HEK293 (cell line): ENCODE results near the gene UTRN.
A peak's percentile ranks its signal among the peaks of the same experiment; 100 is the strongest.

Experiments used
- FEZF1 ChIP-seq: fragments of 450-650 bp; formaldehyde crosslinking; IDR thresholded peaks from 2 replicates; pipeline ENCODE4 v1.5.1; 2016; ENCODE audit warnings: missing biosample characterization, missing genetic modification characterization
- GLIS1 ChIP-seq: fragments of 450-650 bp; formaldehyde crosslinking; IDR thresholded peaks from 2 replicates; pipeline ENCODE4 v1.5.1; 2016; ENCODE audit warnings: missing biosample characterization, missing genetic modification characterization
- GLIS2 ChIP-seq: fragments of 450-650 bp; formaldehyde crosslinking; IDR thresholded peaks from 2 replicates; pipeline ENCODE4 v1.5.1; 2016; ENCODE audit warnings: missing biosample characterization, missing genetic modification characterization
- HOXA7 ChIP-seq: sonication (generic); formaldehyde crosslinking; IDR thresholded peaks from 2 replicates; pipeline ENCODE4 v1.8.1; 2022; ENCODE audit warnings: missing genetic modification reagents, borderline replicate concordance
- KLF7 ChIP-seq: fragments of 450-650 bp; formaldehyde crosslinking; IDR thresholded peaks from 2 replicates; pipeline ENCODE4 v1.5.1; 2016; ENCODE audit warnings: missing biosample characterization, missing genetic modification characterization, borderline replicate concordance
- KLF8 ChIP-seq: fragments of 450-650 bp; formaldehyde crosslinking; IDR thresholded peaks from 2 replicates; pipeline ENCODE4 v1.5.1; 2016; ENCODE audit warnings: missing biosample characterization, missing genetic modification characterization
- KLF9 ChIP-seq: fragments of 450-650 bp; formaldehyde crosslinking; IDR thresholded peaks from 2 replicates; pipeline ENCODE4 v1.5.1; 2016; ENCODE audit warnings: missing biosample characterization, missing genetic modification characterization, low read depth
- MEIS1 ChIP-seq: sonication (generic); formaldehyde crosslinking; IDR thresholded peaks from 2 replicates; pipeline ENCODE4 v1.8.1; 2022; ENCODE audit warnings: missing genetic modification reagents, mild to moderate bottlenecking, borderline replicate concordance
- PRDM1 ChIP-seq: fragments of 450-650 bp; formaldehyde crosslinking; IDR thresholded peaks from 2 replicates; pipeline ENCODE4; 2016; ENCODE audit warnings: missing biosample characterization, missing genetic modification characterization
- SCRT1 ChIP-seq: fragments of 450-650 bp; formaldehyde crosslinking; IDR thresholded peaks from 2 replicates; pipeline ENCODE4 v1.5.1; 2016; ENCODE audit warnings: missing biosample characterization, missing genetic modification characterization, borderline replicate concordance
- SCRT2 ChIP-seq: fragments of 450-650 bp; formaldehyde crosslinking; IDR thresholded peaks from 2 replicates; pipeline ENCODE4 v1.5.1; 2016; ENCODE audit warnings: missing biosample characterization, missing genetic modification characterization
- ZBTB21 ChIP-seq: fragments of 450-650 bp; formaldehyde crosslinking; IDR thresholded peaks from 2 replicates; pipeline ENCODE4 v1.5.1; 2017; ENCODE audit warnings: missing biosample characterization, missing genetic modification characterization
- ZFP37 ChIP-seq: fragments of 450-650 bp; formaldehyde crosslinking; IDR thresholded peaks from 2 replicates; pipeline ENCODE4 v1.5.1; 2016; ENCODE audit warnings: missing biosample characterization, missing genetic modification characterization
- ZNF19 ChIP-seq: fragments of 450-650 bp; formaldehyde crosslinking; IDR thresholded peaks from 2 replicates; pipeline ENCODE4; 2016; ENCODE audit warnings: missing biosample characterization, missing genetic modification characterization, low read depth
- ZNF2 ChIP-seq: fragments of 450-650 bp; formaldehyde crosslinking; IDR thresholded peaks from 2 replicates; pipeline ENCODE4 v1.5.1; 2016; ENCODE audit warnings: missing biosample characterization, missing genetic modification characterization
- ZNF394 ChIP-seq: fragments of 450-650 bp; formaldehyde crosslinking; IDR thresholded peaks from 2 replicates; pipeline ENCODE4 v1.5.1; 2016; ENCODE audit warnings: missing biosample characterization, missing genetic modification characterization, mild to moderate bottlenecking, moderate library complexity, borderline replicate concordance
- ZNF473 ChIP-seq: fragments of 450-650 bp; formaldehyde crosslinking; IDR thresholded peaks from 2 replicates; pipeline ENCODE4 v1.5.1; 2017; ENCODE audit warnings: missing biosample characterization, missing genetic modification characterization
- ZNF514 ChIP-seq: fragments of 450-650 bp; formaldehyde crosslinking; IDR thresholded peaks from 2 replicates; pipeline ENCODE4 v1.5.1; 2016; ENCODE audit warnings: missing biosample characterization, missing genetic modification characterization
- ZNF548 ChIP-seq: fragments of 450-650 bp; formaldehyde crosslinking; IDR thresholded peaks from 2 replicates; pipeline ENCODE4 v1.5.1; 2016; ENCODE audit warnings: missing biosample characterization, missing genetic modification characterization
- ZNF660 ChIP-seq: fragments of 450-650 bp; IDR thresholded peaks from 2 replicates; pipeline ENCODE4 v1.5.1; 2018; ENCODE audit warnings: missing biosample characterization, mild to moderate bottlenecking, missing genetic modification characterization
- ZNF747 ChIP-seq: fragments of 450-650 bp; formaldehyde crosslinking; IDR thresholded peaks from 2 replicates; pipeline ENCODE4 v1.5.1; 2016; ENCODE audit warnings: missing biosample characterization, missing genetic modification characterization
- ZNF777 ChIP-seq: fragments of 450-650 bp; formaldehyde crosslinking; IDR thresholded peaks from 2 replicates; pipeline ENCODE4 v1.5.1; 2017; ENCODE audit warnings: missing biosample characterization, missing genetic modification characterization, borderline replicate concordance
- ZSCAN16 ChIP-seq: fragments of 450-650 bp; formaldehyde crosslinking; IDR thresholded peaks from 2 replicates; pipeline ENCODE4 v1.5.1; 2016; ENCODE audit warnings: missing biosample characterization, missing genetic modification characterization
- TF ChIP-seq, protein P1 (sequence below): fragments of 450-650 bp; formaldehyde crosslinking; IDR thresholded peaks from 2 replicates; pipeline ENCODE4 v1.5.1; 2016; ENCODE audit warnings: missing biosample characterization, missing genetic modification characterization, low read depth
- TF ChIP-seq, protein P2 (sequence below): fragments of 450-650 bp; formaldehyde crosslinking; IDR thresholded peaks from 2 replicates; pipeline ENCODE4 v1.5.1; 2017; ENCODE audit warnings: missing biosample characterization, missing genetic modification characterization
- TF ChIP-seq, protein P3 (sequence below): fragments of 450-650 bp; IDR thresholded peaks from 2 replicates; pipeline ENCODE4 v1.5.1; 2018; ENCODE audit warnings: missing biosample characterization, missing genetic modification characterization
- TF ChIP-seq, protein P4 (sequence below): fragments of 450-650 bp; formaldehyde crosslinking; IDR thresholded peaks from 2 replicates; pipeline ENCODE4 v1.5.1; 2016; ENCODE audit warnings: missing biosample characterization, missing genetic modification characterization
- TF ChIP-seq, protein P5 (sequence below): fragments of 450-650 bp; formaldehyde crosslinking; IDR thresholded peaks from 2 replicates; pipeline ENCODE4 v1.5.1; 2016; ENCODE audit warnings: missing biosample characterization, missing genetic modification characterization
- TF ChIP-seq, protein P6 (sequence below): fragments of 450-650 bp; formaldehyde crosslinking; IDR thresholded peaks from 2 replicates; pipeline ENCODE4 v1.5.1; 2016; ENCODE audit warnings: missing biosample characterization, missing genetic modification characterization, borderline replicate concordance

UTRN gene

DNA sequence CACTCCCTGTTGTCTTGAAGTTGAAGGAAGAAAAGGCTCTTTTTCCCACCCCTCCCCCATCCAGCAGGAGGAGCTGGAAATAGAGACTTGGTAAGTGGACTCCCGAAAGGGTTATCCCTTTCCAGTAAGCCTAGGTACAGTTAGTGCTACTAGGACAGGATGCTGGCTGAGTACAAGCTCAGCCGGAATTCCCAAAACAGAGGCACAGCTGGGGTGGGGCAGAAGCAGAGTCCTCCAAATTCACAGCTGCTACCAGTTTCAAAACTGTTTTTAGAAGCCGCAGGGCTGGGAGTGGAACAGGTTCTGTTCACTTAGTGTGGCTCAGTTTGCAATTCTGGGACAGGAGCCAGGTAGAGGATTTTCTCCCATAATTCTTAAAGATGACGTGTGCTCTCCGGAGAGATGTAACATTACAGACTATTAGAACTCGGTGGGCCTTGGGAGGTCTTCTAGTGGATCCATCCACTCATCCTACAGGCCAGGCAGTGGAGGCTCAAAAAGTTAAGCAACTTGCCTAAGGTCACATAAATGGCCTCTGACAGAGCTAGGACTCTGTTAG is 19.0 kb upstream of the UTRN start (continued):
- TF ChIP-seq ZNF747, result no peak
- TF ChIP-seq ZBTB21 (tag by site-specific recombination), result 0 out of 2 replicates have a peak, but pooled peaks have one; percentile 14
- TF ChIP-seq, protein P1, sequence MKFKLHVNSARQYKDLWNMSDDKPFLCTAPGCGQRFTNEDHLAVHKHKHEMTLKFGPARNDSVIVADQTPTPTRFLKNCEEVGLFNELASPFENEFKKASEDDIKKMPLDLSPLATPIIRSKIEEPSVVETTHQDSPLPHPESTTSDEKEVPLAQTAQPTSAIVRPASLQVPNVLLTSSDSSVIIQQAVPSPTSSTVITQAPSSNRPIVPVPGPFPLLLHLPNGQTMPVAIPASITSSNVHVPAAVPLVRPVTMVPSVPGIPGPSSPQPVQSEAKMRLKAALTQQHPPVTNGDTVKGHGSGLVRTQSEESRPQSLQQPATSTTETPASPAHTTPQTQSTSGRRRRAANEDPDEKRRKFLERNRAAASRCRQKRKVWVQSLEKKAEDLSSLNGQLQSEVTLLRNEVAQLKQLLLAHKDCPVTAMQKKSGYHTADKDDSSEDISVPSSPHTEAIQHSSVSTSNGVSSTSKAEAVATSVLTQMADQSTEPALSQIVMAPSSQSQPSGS, result peak; percentile 76; the same call in 1 of the 2 replicates
- TF ChIP-seq, protein P2, sequence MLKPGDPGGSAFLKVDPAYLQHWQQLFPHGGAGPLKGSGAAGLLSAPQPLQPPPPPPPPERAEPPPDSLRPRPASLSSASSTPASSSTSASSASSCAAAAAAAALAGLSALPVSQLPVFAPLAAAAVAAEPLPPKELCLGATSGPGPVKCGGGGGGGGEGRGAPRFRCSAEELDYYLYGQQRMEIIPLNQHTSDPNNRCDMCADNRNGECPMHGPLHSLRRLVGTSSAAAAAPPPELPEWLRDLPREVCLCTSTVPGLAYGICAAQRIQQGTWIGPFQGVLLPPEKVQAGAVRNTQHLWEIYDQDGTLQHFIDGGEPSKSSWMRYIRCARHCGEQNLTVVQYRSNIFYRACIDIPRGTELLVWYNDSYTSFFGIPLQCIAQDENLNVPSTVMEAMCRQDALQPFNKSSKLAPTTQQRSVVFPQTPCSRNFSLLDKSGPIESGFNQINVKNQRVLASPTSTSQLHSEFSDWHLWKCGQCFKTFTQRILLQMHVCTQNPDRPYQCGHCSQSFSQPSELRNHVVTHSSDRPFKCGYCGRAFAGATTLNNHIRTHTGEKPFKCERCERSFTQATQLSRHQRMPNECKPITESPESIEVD (tag by site-specific recombination), result peak; percentile 45; the same call in 1 of the 2 replicates
- no peak for TF ChIP-seq ZNF777 (tag by site-specific recombination)
- TF ChIP-seq GLIS1, result peak; percentile 89
- TF ChIP-seq PRDM1, result 0 out of 2 replicates have a peak, but pooled peaks have one; percentile 27
- peak; percentile 81; the same call in 1 of the 2 replicates for TF ChIP-seq KLF7 (tag by site-specific recombination)
- TF ChIP-seq GLIS2 (tag by site-specific recombination), result 0 out of 2 replicates have a peak, but pooled peaks have one; percentile 34
- TF ChIP-seq, protein P3, sequence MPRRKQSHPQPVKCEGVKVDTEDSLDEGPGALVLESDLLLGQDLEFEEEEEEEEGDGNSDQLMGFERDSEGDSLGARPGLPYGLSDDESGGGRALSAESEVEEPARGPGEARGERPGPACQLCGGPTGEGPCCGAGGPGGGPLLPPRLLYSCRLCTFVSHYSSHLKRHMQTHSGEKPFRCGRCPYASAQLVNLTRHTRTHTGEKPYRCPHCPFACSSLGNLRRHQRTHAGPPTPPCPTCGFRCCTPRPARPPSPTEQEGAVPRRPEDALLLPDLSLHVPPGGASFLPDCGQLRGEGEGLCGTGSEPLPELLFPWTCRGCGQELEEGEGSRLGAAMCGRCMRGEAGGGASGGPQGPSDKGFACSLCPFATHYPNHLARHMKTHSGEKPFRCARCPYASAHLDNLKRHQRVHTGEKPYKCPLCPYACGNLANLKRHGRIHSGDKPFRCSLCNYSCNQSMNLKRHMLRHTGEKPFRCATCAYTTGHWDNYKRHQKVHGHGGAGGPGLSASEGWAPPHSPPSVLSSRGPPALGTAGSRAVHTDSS (tag by site-specific recombination), result no peak
- TF ChIP-seq ZFP37, result no peak
- no peak for TF ChIP-seq ZNF514 (tag by site-specific recombination)
- no peak; the same call in 1 of the 2 replicates for TF ChIP-seq ZNF394 (tag by site-specific recombination)
- TF ChIP-seq KLF9 (tag by site-specific recombination), result peak; percentile 22; the same call in 1 of the 2 replicates
- TF ChIP-seq, protein P4, sequence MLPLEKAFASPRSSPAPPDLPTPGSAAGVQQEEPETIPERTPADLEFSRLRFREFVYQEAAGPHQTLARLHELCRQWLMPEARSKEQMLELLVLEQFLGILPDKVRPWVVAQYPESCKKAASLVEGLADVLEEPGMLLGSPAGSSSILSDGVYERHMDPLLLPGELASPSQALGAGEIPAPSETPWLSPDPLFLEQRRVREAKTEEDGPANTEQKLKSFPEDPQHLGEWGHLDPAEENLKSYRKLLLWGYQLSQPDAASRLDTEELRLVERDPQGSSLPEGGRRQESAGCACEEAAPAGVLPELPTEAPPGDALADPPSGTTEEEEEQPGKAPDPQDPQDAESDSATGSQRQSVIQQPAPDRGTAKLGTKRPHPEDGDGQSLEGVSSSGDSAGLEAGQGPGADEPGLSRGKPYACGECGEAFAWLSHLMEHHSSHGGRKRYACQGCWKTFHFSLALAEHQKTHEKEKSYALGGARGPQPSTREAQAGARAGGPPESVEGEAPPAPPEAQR (tag by site-specific recombination), result no peak
- TF ChIP-seq ZNF2 (tag by site-specific recombination), result no peak
- peak; percentile 51 for TF ChIP-seq KLF8 (tag by site-specific recombination)
- TF ChIP-seq ZNF548, result no peak
- no peak for TF ChIP-seq HOXA7 (CRISPR knock-in tag)
- TF ChIP-seq ZSCAN16 (tag by site-specific recombination), result peak; percentile 97
- TF ChIP-seq SCRT1 (tag by site-specific recombination), result 0 out of 2 replicates have a peak, but pooled peaks have one; percentile 31
- TF ChIP-seq FEZF1 (tag by site-specific recombination), result peak; percentile 80
- no peak for TF ChIP-seq ZNF19 (tag by site-specific recombination)
- TF ChIP-seq, protein P5, sequence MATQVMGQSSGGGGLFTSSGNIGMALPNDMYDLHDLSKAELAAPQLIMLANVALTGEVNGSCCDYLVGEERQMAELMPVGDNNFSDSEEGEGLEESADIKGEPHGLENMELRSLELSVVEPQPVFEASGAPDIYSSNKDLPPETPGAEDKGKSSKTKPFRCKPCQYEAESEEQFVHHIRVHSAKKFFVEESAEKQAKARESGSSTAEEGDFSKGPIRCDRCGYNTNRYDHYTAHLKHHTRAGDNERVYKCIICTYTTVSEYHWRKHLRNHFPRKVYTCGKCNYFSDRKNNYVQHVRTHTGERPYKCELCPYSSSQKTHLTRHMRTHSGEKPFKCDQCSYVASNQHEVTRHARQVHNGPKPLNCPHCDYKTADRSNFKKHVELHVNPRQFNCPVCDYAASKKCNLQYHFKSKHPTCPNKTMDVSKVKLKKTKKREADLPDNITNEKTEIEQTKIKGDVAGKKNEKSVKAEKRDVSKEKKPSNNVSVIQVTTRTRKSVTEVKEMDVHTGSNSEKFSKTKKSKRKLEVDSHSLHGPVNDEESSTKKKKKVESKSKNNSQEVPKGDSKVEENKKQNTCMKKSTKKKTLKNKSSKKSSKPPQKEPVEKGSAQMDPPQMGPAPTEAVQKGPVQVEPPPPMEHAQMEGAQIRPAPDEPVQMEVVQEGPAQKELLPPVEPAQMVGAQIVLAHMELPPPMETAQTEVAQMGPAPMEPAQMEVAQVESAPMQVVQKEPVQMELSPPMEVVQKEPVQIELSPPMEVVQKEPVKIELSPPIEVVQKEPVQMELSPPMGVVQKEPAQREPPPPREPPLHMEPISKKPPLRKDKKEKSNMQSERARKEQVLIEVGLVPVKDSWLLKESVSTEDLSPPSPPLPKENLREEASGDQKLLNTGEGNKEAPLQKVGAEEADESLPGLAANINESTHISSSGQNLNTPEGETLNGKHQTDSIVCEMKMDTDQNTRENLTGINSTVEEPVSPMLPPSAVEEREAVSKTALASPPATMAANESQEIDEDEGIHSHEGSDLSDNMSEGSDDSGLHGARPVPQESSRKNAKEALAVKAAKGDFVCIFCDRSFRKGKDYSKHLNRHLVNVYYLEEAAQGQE, result 0 out of 2 replicates have a peak, but pooled peaks have one; percentile 14
- no peak for TF ChIP-seq MEIS1 (CRISPR knock-in tag)
- TF ChIP-seq ZNF660, result peak; percentile 36; the same call in 1 of the 2 replicates
- TF ChIP-seq SCRT2, result peak; percentile 84
- no peak for TF ChIP-seq ZNF473
- TF ChIP-seq, protein P6, sequence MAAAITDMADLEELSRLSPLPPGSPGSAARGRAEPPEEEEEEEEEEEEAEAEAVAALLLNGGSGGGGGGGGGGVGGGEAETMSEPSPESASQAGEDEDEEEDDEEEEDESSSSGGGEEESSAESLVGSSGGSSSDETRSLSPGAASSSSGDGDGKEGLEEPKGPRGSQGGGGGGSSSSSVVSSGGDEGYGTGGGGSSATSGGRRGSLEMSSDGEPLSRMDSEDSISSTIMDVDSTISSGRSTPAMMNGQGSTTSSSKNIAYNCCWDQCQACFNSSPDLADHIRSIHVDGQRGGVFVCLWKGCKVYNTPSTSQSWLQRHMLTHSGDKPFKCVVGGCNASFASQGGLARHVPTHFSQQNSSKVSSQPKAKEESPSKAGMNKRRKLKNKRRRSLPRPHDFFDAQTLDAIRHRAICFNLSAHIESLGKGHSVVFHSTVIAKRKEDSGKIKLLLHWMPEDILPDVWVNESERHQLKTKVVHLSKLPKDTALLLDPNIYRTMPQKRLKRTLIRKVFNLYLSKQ (tag by site-specific recombination), result no peak
